GM19240 (cell line): ENCODE data around the gene KLF9.

Source experiments
- DNase-seq: peaks from one replicate; pipeline ENCODE4 v3.0.0; 2011; ENCODE audit warnings: low spot score; ENCODE audit not compliant: insufficient read length

The KLF9 gene

GRCh38 chr9:70367305-70367930 is 47.0 kb downstream of the KLF9 start:
- no peak for DNase-seq

GRCh38 chr9:70363760-70364159 is 50.7 kb downstream of the KLF9 start:
- no peak for DNase-seq

- no peak for DNase-seq
Observed at GRCh38 chr9:70362952-70363351, 51.5 kb downstream of the KLF9 start.

DNA sequence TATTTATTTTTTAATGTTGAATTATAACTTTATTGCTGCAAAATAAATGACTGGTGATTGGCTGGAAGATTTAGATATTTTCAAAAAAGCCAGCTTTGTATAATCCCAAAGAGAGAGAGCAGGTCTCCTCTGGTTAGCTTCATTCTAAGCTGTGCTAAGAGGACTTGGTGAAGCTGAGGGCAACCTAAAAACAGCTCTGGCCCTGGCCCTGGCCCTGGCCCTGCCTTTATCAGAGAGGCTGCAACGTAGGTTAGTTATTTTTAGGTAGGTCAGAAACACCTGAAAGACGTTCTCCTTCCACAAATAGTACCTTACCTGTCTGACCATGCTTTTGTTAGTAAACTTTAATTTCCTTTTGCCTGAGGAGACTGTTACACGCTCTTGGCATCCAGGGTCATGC is 58.7 kb downstream of the KLF9 start:
- DNase-seq = no peak

- DNase-seq = no peak
Observed at GRCh38 chr9:70352802-70353201, 61.7 kb downstream of the KLF9 start.

DNA sequence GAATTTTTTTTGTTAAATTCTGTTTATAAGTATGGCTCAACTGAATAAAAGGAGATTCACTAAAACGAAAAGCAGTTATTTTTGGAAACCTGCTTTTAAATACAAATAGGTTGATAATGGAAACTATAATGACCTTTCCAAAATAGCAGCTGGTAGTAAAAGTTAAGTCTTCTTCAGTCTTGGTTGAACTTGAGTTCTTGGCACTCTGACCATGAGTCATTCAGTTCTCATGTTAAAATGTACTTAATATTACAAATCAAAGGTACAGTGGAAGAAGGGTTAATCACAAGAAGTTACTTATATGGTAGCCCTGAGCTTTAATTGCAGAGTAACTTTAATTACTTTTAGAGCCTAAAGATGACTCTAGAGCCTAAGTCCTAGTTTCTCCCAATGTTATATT is 62.1 kb downstream of the KLF9 start:
- DNase-seq = no peak

GRCh38 chr9:70347046-70347445 is 67.4 kb downstream of the KLF9 start:
- no peak for DNase-seq

DNA sequence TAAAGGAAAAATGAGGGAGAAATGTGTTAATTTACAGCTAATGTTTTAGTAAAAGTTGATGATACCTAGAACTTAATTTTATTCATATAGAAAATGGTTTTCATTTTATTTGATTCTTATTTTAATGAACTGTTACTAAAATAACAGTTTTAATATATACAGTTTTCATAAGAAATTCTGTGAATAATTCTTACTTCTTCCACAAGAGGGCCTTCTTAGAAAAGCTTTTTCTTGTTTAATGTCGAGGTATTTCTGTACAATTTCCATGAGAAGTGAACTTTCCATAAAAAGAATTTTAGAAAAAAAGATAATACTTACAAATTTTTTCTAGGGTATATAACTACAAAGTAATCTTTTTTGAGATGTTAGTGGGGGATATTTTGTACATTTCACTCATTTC is 73.9 kb downstream of the KLF9 start:
- no peak for DNase-seq
